Left renal cortex interstitium (tissue), 4 donors: ENCODE measurements around the gene SPTBN1. TPM values are rescaled to one million over a fixed set of nuclear protein-coding genes. Genes with fewer than 3 reads are reported as not detected.
A peak's percentile ranks its signal among the peaks of the same experiment; 100 is the strongest.
"Not testable (repeated sequence)": the region's sequence is repeated elsewhere in the genome, so short reads cannot be mapped to it uniquely, and the experiment has no call there.

ENCODE experiments used
- DNase-seq, 4 donors: peaks; one replicate each; pipeline ENCODE4 v3.0.0-alpha.2; 2013; ENCODE audit warnings: low read depth in 4 of 4, low spot score in 2 of 4, missing footprints in 1 of 4
- polyA plus RNA-seq, 4 donors: library from polyadenylated mRNA; unstranded; fragments of 120-200 nt; gene quantifications; one replicate each; pipeline ENCODE4 v1.2.1, GENCODE V29; 2013; ENCODE audit not compliant: insufficient read length in 4 of 4

SPTBN1 gene
- polyA plus RNA-seq, 4 donors, result 215 to 262 (median 233) TPM

DNA sequence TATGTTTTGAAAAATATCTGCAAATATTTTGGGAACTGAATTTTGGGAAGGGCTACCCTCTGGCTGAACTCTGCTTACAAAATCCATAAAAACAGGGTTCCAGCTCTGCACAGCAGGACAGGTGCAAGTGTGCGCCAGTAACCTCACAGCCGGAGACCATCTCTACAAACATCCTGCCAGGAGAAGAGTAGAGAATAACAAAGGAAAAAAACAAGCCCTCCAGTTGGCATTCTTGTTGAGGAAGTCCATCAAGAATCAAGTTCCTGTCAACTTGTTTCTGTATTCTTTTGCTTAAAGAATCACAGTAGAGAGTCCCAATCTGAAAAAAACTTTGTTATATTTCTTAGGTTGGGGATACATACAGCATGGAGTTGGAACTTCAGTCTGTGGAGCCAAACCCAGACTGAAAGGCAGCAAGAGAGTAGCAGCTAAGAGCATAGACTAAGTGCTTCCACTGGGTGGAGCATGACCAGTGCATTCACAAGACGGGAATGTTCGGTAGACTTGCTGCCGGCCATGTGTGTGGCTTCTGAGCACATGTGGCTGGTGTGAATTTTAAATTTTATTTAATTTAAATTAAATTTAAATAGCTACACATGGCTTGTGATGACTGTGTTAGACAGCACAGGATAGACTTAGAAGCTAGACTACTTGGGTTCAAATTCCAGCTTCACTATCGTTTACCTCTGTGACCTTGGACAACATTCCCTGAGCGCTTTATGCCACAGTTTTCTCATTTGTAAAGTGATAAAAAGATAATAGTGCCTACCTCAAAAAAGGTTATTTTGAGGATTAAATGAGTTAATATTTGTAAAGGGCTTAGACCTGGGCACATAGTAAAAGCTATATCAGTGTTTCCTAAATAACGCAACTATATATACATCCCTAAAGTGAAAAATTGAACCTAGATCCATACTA lies 41.9 kb downstream of the SPTBN1 start:
- no peak for DNase-seq

DNA sequence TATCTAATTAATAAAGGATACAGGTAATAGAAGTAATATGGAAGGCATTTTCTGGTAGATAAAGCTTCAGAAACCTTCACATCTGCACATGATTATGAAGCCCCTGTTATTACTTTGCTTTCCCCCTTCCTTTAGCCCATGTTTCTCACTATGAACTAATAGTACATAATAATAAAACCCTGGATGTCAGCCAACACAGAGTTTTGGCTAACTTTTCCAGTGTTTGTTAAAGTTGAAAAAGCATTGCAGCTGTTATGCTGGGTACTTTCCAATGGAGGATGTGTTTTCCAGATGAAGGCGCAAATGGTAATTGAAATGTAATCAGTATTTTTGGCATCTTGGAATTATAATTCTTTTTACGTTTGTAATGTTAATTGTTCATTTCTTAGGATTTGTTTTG lies 43.5 kb downstream of the SPTBN1 start:
- DNase-seq, result peak in 3 of 4 donors; percentile 36 to 61 (median 49)

DNA sequence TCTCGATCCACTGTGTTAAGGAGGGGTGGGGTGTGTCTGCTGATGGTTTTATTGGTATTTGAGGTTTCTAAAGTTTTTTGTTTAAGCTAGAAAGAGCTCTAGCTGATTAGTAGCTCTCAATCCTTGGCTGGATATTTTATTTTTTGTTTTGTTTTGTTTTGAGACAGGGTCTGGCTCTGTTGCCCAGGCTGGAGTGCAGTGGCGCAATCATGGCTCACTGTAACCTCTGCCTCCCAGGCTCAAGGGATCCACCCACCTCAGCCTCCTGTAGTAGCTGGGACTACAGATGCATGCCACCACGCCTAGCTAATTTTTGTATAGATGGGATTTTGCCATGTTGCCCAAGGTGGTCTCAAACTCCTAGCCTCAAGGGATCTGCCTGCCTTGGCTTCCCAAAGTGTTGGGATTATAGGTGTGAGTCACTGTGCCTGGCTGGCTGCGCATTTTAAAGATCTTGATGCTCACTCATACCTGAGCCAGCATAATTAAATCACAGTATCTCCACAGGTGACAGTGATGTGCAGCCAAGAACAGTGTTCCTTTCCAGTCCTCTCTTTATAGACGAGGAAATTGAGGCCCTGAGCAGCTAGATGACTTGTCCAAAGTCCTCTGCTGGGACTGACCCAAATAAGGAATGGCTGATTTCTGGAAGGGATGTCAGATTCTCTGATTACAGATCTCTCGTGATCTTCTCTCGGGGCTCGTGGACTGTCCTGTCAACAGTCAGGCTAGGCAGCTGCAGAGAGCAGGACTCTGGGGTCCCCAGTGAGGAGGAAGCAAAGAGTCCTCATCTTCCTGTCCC lies 44.5 kb downstream of the SPTBN1 start:
- no peak for DNase-seq

DNA sequence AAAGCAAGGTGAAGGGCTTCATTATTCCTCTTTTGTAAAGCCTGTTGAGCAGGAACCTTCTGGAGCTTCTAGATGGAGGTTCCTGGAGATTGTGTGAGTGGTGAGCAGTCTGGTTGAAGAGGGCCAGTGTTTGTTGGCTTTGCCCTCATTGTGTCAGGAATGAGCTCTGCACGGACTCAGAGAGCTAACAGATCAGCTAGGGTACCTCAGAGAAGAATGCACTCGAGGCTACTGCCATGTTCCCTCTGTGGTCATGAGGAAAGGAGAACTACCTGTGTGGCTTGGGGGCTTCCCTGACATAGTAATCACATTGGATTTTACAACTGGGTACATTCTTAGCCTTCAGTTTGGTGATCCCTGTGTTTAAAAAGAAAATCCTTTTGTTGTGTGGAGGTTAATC lies 46.6 kb downstream of the SPTBN1 start:
- DNase-seq, result no peak

DNA sequence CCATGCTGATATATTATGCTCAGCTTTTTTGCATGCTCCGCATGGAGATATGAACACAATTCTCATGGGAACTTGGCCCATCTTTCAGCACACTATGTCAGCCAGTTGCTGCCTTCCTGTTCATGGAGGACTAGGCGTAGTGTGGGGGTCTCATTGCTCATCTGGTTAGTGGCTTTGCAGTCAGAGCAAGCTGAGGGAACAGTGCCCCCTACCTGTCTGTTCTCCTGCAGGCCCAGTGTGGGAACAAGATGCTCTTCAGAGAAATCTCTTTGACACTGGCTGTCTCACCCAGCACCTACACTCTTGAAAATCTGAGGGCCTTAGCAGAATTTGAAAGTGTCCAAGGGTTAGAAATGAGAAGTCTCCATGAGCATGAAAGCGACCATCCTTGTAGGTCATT lies 47.1 kb downstream of the SPTBN1 start:
- no peak for DNase-seq

DNA sequence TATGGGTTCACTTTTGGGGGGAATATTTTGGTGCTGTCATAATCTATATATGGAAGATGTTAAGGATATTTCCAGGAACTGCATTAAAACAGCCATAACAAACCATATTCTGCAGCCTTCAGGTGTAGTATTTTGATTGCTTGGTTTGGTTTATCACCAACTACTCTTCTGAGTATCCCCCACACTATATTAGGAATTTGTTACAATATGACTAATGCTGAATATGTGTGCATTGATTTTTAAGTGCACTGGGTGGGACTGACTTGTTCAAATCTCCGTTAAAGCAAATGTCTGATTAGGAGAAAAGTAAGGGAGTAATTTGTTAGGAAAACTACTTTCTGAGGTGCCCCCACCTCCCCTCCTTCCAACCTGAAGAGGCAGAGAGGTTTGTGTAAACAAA lies 47.7 kb downstream of the SPTBN1 start:
- no peak for DNase-seq

DNA sequence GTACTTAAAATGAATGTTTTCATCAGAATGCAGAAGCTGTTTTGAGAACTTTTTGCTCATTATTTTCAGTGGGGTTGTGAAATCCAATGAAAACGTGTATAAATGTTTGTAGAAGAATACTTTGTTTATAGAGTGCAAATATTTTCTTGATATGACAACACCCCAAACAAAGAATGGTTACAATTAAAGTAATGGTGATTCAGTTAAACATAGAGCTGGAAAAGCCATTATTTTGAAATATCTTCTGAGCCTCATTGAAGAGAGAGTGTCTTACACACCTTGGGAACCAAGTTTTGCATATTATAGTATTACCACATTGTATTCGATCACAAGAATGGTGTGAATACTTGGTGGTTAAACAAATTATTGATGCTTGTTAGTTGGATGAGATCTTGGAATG lies 48.7 kb downstream of the SPTBN1 start:
- no peak for DNase-seq

DNA sequence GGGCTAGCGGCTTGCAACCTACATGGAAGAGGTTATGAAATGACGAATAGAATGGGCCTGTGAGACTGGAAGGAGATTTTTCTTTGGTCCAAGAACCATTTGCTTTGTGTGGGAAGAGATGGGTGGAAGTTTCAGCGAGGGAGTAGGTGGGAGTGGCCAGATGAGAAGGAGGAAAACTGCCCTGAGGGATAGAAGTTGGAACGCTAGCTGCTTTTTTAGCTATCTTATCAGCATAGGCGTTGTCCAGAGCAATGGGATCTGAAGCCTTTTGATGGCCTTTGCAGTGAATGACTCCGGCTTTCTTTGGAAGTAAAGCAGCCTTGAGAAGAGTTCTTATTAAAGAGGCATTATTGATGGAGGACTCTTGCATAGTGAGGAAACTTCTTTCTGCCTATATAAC lies 52.4 kb downstream of the SPTBN1 start:
- no peak for DNase-seq

DNA sequence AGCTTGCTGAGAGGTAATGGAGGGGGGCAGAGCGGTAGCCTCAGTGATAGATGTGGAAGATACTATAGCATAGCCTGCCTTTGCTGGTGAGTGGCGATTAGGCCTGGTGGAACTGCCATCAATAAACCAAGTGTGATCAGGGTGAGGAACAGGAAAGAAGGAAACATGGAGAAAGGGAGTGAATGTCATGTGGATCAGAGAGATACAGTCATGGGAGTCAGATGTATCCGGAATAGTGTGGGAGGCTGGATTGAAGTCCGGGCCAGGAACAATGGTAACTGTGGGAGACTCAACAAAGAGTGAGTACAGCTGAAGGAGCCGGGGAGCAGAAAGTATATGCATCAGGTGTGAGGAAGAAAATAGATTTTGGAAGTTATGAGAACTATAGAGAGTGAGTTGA lies 52.9 kb downstream of the SPTBN1 start:
- not testable (repeated sequence) for DNase-seq

DNA sequence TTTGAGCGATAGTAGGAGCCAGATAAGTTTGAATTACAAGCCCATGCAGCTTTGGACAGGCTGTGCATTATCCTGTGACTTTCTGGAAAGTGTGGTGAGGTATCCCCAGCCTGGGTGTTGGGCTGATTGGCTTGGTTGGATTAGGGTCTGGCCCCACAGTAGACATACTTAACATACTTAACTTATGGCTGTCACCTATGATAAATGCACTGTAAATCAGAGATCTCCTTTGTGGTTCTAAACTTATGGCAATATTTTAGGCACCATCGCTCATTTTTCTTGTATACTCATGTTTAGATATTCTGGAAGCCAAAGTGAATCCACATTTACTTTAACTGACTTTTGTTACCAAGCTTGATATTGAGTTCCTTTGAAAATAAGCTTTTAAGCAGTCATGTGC lies 54.8 kb downstream of the SPTBN1 start:
- no peak for DNase-seq

DNA sequence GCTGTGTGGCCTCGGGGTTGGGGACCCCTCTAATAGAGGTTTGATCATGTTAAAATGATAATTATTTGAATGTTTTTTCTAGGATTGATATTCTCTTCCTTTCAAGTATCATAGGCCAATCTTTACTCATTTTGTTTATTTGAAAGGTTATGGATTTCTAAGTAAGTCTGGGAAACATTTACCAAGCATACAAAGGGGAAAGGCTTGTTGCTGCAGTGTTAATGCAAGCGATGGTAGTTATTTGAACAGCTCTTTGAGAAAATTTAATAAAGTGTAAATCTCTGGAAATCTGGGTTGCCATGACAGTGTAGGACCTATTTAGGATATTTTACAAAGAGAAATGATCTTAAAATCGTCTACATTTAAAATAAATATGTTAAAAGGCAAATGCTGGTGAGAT lies 56.1 kb downstream of the SPTBN1 start:
- no peak for DNase-seq

DNA sequence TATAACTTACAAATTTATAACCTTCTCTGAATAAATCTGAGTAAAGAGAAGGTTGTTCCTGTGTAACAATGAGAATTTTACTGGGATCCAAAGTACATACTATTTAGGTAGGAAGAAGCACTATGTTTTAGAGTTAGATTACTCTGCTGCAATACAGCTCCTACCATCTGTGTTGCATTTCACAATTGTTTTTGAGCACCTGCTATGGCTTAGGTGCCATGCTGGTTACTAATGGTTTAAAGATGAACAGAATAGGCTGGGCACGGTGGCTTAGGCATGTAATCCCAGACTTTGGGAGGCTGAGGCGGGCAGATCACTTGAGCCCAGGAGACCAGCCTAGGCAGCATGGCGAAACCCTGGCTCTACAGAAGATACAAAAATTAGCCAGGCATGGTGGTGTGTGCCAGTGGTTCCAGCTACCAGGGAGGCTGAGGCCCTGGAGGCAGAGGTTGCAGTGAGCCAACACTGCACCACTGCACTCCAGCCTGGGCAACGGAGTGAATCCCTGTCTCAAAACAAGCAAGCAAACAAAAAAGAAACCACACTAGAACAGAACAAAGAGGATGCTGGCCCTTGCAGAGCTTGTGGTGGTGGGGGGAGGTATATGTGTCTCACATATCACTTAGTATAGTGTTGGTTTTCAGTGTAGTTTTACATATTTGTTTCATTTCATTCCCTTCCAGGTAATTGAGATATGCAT lies 56.7 kb downstream of the SPTBN1 start:
- no peak for DNase-seq

DNA sequence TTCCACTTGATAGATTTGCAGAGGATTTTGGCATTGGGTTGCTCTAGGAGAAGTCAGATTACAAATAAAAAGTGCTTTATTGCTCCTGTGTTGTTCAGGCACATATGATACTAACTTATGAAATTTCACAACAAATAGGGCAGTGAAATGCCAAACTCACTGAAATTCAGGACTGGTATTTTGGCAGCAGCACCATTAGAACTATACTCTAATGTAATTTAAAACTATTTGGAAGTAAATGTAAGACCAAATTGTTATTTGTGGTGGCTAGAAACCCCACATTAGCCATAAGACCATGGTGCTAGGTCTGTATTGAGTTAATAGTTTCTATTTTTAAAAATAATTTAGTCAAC lies 57.2 kb downstream of the SPTBN1 start:
- no peak for DNase-seq

DNA sequence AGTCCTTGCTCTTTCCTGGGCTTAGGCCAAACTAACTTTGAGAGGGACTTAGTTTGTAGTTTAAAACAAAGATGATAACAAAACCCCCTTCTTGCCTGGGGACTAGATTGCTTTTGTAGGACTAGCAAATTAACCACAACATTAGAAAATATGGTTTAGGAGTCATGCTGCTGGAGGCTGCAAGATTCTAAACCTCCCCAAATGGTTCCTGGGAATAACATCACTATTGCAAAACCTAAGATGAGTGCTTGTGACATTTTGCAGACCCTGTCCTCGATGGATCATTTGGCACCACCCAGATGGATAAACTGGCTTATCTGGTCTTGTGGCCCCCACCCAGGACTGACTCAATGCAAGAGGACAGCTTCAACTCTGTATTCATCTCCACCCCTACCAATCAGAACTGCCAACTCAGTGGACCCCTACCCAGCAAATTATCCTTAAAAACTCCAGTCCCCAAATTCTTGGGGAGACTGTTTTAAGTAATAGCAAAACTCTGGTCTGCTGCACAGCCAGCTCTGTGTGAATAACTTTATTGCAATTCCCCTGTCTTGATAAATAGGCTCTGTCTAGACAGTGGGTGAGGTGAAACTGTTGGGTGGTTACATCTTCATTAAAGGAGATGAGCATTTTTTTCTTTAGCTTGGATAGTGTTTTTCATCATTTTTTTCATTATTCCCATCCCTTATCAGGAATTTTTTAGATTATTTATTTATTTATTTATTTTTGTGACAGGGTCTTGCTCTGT lies 58.9 kb downstream of the SPTBN1 start:
- no peak for DNase-seq

DNA sequence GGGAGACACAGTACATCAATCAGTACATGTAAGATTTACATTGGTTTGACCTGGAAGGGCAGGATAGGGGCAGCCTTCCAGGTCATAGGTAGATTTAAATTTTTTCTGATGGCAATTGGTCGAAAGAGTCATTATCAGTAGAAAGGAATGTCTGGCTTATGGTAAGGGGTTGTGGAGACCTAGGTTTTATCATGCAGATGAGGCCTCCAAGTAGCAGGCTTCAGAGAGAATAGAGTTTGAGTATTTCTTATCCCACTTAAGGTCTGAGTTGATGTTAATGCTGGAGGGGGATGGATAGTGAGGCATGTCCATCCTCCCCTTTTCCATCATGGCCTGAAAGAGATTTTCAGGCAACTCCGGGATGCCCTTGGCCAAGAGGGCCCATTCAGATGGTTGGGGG lies 60.7 kb downstream of the SPTBN1 start:
- no peak for DNase-seq

DNA sequence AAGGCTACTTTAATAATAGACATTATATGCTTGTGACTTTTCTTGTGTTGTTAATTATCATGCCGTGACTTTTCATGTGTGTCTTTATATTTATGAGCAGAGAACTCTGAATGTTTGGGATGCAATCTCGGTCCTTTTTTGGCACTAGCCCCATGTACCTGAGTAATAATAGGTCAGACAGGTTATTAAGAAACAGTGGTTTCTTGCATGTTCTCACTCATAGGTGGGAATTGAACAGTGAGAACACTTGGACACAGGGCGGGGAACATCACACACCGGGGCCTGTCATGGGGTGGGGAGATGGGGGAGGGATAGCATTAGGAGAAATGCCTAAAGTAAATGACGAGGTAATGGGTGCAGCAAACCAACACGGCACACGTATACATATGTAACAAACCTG lies 61.9 kb downstream of the SPTBN1 start:
- not testable (repeated sequence) for DNase-seq

DNA sequence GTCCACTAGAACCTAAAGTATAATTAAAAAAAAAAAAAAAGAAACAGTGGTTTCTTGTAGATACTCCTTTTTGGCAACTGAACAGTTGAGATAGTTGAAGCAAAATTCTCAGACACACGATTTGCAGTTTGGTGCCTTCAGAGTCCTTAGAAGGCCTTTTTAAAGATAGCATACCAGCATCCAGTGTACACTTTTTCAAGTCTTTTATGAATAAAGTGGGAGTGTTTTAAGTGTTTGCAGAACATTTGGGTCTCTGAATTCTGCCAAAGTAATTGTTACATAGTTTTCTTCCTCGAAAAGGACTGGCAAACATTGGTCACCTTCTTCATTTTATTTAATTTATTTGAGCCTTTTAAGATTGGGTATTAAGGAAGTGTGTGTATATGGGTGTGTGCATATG lies 62.3 kb downstream of the SPTBN1 start:
- DNase-seq, result no peak

DNA sequence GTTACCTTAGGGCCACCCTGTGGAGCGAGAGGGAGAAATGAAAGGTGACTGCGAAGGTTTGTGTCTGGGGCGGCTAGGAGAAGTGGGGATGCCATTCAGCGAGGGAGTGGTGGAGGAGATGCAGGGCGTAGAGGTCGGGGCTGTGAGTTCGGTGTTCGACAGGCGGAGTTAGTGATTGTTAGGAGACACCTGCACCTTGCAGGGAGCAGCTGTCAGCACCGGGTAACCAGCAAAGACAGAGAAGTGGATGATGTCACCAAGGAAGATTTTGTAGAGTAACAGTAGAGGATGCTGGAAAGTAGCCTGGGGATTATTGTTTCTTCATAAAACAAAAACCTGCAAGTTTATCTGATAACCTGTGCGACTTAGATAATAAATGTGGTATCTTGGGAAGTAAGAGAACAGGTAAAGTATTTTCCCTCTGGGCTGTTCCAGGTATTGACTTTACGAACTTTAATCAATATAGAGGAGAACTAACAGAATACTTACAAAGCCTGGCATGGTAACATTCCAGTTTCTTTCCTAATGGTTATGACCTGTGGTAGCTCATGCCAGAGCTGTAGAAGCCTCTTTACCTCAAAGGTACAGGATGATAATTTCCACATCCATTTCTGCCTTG lies 63.8 kb downstream of the SPTBN1 start:
- DNase-seq, result no peak

DNA sequence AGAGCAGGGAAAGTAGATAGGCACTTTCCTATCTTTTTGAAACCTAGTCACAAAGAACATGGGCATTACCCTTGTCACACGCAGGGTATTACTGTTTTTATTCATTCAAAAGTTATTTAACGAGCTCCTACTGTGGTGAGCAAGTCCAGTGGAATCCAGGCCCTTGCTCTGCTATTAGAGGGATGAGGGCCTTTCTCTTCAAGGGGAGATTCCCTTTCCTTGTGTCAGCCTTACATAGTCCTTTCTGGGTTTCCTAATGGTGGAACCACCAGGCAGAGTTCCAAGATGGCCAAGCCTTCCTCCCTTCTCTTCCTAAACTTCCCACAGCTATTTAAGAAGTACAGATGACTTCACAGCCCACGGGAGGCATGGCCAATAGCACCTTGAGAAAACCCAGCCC lies 64.6 kb downstream of the SPTBN1 start:
- DNase-seq, result no peak

DNA sequence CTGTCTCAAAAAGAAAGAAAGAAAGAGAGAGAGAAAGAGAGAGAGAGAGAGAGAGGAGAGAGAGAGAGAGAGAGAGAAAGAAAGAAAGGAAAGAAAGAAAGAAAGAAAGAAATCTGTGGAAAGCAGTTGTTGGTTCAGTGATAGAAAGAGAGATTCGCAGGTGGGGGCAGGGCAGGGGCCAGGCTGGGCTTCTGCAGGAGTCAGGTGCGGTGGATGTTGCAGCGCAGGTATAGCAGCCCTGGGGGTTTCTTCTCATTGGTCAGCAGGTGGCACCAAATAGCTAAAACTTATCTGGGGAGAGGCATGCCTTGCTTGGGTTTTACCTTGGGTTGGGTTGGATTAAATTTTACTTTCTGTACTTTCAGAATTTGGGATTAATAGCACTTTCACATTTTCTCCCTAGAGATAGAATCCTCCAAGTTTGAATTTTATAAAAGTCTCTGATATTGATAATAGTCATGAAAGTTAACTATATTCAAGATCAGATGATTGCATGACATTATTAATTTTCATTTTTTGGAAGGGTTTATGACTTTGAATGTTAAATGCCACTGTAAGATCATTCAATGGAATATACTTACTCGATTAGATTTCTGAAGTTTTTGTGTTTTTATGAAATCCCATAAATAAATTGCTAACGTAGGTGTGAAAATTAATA lies 66.6 kb downstream of the SPTBN1 start:
- peak in 1 of 4 donors; percentile 79 for DNase-seq
